Lower leg skin (tissue), 3 donors: ENCODE results near the gene CTSE.
"Not testable (repeated sequence)": the region's sequence is repeated elsewhere in the genome, so short reads cannot be mapped to it uniquely, and the experiment has no call there.

Source experiments
- POLR2A ChIP-seq, 2 donors: fragments of 450-650 bp; IDR thresholded peaks; one replicate each; pipeline ENCODE4 v1.6.1; 2016 to 2017; ENCODE audit warnings: antibody characterized with exemption in 2 of 2, mild to moderate bottlenecking in 1 of 2, moderate library complexity in 1 of 2
- TF ChIP-seq, protein P1 (sequence below), 3 donors: fragments of 450-650 bp; IDR thresholded peaks; one replicate each; pipeline ENCODE4 v1.5.1; 2016; ENCODE audit warnings: antibody characterized with exemption in 3 of 3, mild to moderate bottlenecking in 3 of 3, moderate library complexity in 2 of 3

GRCh38 chr1:206064001-206064400 lies 40.3 kb upstream of the CTSE start:
- TF ChIP-seq, protein P1, sequence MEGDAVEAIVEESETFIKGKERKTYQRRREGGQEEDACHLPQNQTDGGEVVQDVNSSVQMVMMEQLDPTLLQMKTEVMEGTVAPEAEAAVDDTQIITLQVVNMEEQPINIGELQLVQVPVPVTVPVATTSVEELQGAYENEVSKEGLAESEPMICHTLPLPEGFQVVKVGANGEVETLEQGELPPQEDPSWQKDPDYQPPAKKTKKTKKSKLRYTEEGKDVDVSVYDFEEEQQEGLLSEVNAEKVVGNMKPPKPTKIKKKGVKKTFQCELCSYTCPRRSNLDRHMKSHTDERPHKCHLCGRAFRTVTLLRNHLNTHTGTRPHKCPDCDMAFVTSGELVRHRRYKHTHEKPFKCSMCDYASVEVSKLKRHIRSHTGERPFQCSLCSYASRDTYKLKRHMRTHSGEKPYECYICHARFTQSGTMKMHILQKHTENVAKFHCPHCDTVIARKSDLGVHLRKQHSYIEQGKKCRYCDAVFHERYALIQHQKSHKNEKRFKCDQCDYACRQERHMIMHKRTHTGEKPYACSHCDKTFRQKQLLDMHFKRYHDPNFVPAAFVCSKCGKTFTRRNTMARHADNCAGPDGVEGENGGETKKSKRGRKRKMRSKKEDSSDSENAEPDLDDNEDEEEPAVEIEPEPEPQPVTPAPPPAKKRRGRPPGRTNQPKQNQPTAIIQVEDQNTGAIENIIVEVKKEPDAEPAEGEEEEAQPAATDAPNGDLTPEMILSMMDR (IDR thresholded peaks at IDR 0.05) = not testable (repeated sequence)
- TF ChIP-seq POLR2A (IDR thresholded peaks at IDR 0.05) = not testable (repeated sequence)
